ENCODE data around the gene PADI3.

GRCh38 chr1:17228619-17229018, 20.3 kb upstream of the PADI3 start:
- TF ChIP-seq CTCF (IDR thresholded peaks at IDR 0.05 in 8 of 11, conservative IDR thresholded peaks at IDR 0.05 in 3 of 11), result no peak
- TF ChIP-seq POLR2AphosphoS5 (IDR thresholded peaks at IDR 0.05), result no peak
- no peak for TF ChIP-seq POLR2A (IDR thresholded peaks at IDR 0.05)

Data from spleen (tissue), 7 donors.